Caco-2 (cell line): ENCODE data around the gene TCF3. TPM values are rescaled to one million over a fixed set of nuclear protein-coding genes. Genes with fewer than 3 reads are reported as not detected.

Experiments used
- BruUV-seq: library from RNA; stranded (reverse); fragments of 400-500 nt; replicated peaks from 2 replicates; lab custom pipeline; 2021; lab: Mats Ljungman, UMichigan
- CTCF ChIA-PET: fragments of 300-600 bp; sonication (Branson Sonifier 250); formaldehyde crosslinking; loops from one replicate; lab custom pipeline; 2022; ENCODE audit warnings: antibody characterized with exemption; lab: Charles Lee
- POLR2A ChIA-PET: fragments of 300-600 bp; sonication (Branson Sonifier 250); formaldehyde crosslinking; loops from one replicate; lab custom pipeline; 2022; ENCODE audit warnings: antibody characterized with exemption; lab: Charles Lee
- DNase-seq, 2 experiments: peaks; one replicate each; pipeline versions ENCODE4 v3.0.0 to v3.0.0-alpha.2; 2020 to 2022
- H3K27me3 ChIP-seq: replicated peaks from 2 replicates; pipeline ENCODE4 v1.6.0; 2011; ENCODE audit warnings: low read length; ENCODE audit not compliant: control insufficient read depth, insufficient read depth
- H3K36me3 ChIP-seq: 2 replicates; pipeline ENCODE4 v1.5.1; 2011; ENCODE audit warnings: low read length; ENCODE audit not compliant: control insufficient read depth, insufficient read depth
- H3K4me1 ChIP-seq: fragments of 250-450 bp; sonication (Bioruptor Pico); 2 replicates; pipeline ENCODE4 v1.5.1; 2020; ENCODE audit warnings: mild to moderate bottlenecking
- H3K4me3 ChIP-seq: 2 replicates; pipeline ENCODE4 v1.5.1; 2011; ENCODE audit warnings: low read depth, mild to moderate bottlenecking, control low read depth, low read length
- H3K9me3 ChIP-seq: fragments of 250-450 bp; sonication (Bioruptor Pico); 2 replicates; pipeline ENCODE4 v1.5.1; 2020; ENCODE audit warnings: mild to moderate bottlenecking, moderate library complexity
- H3K27ac Mint-ChIP-seq: one replicate; pipeline ENCODE4 v1.8.0; 2022; ENCODE audit warnings: mixed read lengths; ENCODE audit not compliant: unreplicated experiment
- H3K27me3 Mint-ChIP-seq: one replicate; pipeline ENCODE4 v1.8.0; 2022; ENCODE audit warnings: mixed read lengths; ENCODE audit not compliant: insufficient read depth, unreplicated experiment
- H3K36me3 Mint-ChIP-seq: one replicate; pipeline ENCODE4 v1.8.0; 2022; ENCODE audit warnings: mild to moderate bottlenecking, mixed read lengths; ENCODE audit not compliant: insufficient read depth, unreplicated experiment
- H3K4me1 Mint-ChIP-seq: one replicate; pipeline ENCODE4 v1.8.0; 2022; ENCODE audit warnings: low read depth, mixed read lengths; ENCODE audit not compliant: unreplicated experiment
- H3K4me3 Mint-ChIP-seq: one replicate; pipeline ENCODE4 v1.8.0; 2022; ENCODE audit warnings: mild to moderate bottlenecking, moderate library complexity, mixed read lengths; ENCODE audit not compliant: unreplicated experiment
- H3K9me3 Mint-ChIP-seq: one replicate; pipeline ENCODE4 v1.8.0; 2022; ENCODE audit warnings: mixed read lengths; ENCODE audit not compliant: unreplicated experiment
- CTCF ChIP-seq, 2 experiments: fragments of 200-600 bp in 1 of 2; IDR thresholded peaks; 1 replicate in 1 of 2; 2 replicates in 1 of 2; pipeline versions ENCODE4 v1.5.1 to v1.8.0; 2011 to 2022; ENCODE audit warnings: antibody characterized with exemption in 1 of 2, control low read depth in 1 of 2, inconsistent platforms in 1 of 2, low read depth in 1 of 2, low read length in 1 of 2, mild to moderate bottlenecking in 1 of 2, moderate library complexity in 1 of 2; ENCODE audit not compliant: insufficient read depth in 1 of 2, severe bottlenecking in 1 of 2, unreplicated experiment in 1 of 2
- intact Hi-C: fragments of 100-400 bp; cut with micrococcal nuclease; formaldehyde crosslinking; loops from one replicate; pipeline ENCODE4 v1.10.0; 2022; ENCODE audit not compliant: unreplicated experiment
- total RNA-seq: library from RNA; stranded (reverse); gene quantifications from 2 replicates; pipeline ENCODE4 v1.2.3, GENCODE V29; 2022

The TCF3 gene
- total RNA-seq, 1 experiment from 2014 or later: 147 TPM

- Histone ChIP-seq H3K4me3 (no peak overlapping the region), H3K9me3 (no peaks in the 10 kb centered on the region), H3K36me3 (no peaks in the 10 kb centered on the region), H3K4me1 (no peaks in the 10 kb centered on the region), H3K27me3 (no peaks in the 10 kb centered on the region)
- POLR2A ChIA-PET: no interaction called here
- CTCF ChIA-PET: no interaction called here
- H3K9me3 Mint-ChIP-seq: no peaks in the 10 kb centered on the region
- no peaks in the 10 kb centered on the region for H3K4me1 Mint-ChIP-seq
- no peak for DNase-seq
- H3K4me3 Mint-ChIP-seq: no peak overlapping the region
- H3K27me3 Mint-ChIP-seq: no peaks in the 10 kb centered on the region
- no peak for TF ChIP-seq CTCF (IDR thresholded peaks at IDR 0.05; ENCODE audit: insufficient read depth in 1 of 2, low read depth in 1 of 2, low read length in 1 of 2, severe bottlenecking in 1 of 2, unreplicated experiment in 1 of 2)
- peaks cover 60% of the 10 kb centered on the region for H3K36me3 Mint-ChIP-seq
- BruUV-seq: no TSS peak
- H3K27ac Mint-ChIP-seq: no peak overlapping the region
- intact Hi-C loops: no loop called here
These were observed 72.0 kb downstream of the TCF3 start for GRCh38 chr19:1580382-1580781.

GRCh38 chr19:1579222-1579621, 73.2 kb downstream of the TCF3 start:
- TF ChIP-seq CTCF (IDR thresholded peaks at IDR 0.05; ENCODE audit: insufficient read depth in 1 of 2, low read depth in 1 of 2, low read length in 1 of 2, severe bottlenecking in 1 of 2, unreplicated experiment in 1 of 2): no peak
- POLR2A ChIA-PET: interaction anchor here (0.6 kb wide), 1 partner anchor 235 kb away, joined by 4 read pairs; no protein-coding TSS in a partner anchor
- intact Hi-C loops: no loop called here
- no peak overlapping the region for H3K4me3 Mint-ChIP-seq
- peaks cover 56% of the 10 kb centered on the region for H3K36me3 Mint-ChIP-seq
- Histone ChIP-seq H3K36me3 (no peaks in the 10 kb centered on the region), H3K9me3 (no peaks in the 10 kb centered on the region), H3K4me3 (no peak overlapping the region), H3K27me3 (no peaks in the 10 kb centered on the region), H3K4me1 (no peaks in the 10 kb centered on the region)
- no peaks in the 10 kb centered on the region for H3K4me1 Mint-ChIP-seq
- no peak for DNase-seq
- CTCF ChIA-PET: no interaction called here
- H3K27me3 Mint-ChIP-seq: no peaks in the 10 kb centered on the region
- no peaks in the 10 kb centered on the region for H3K9me3 Mint-ChIP-seq
- BruUV-seq: no TSS peak
- no peak overlapping the region for H3K27ac Mint-ChIP-seq

- Mint-ChIP-seq H3K4me3 (no peak overlapping the region), H3K27me3 (no peaks in the 10 kb centered on the region), H3K4me1 (no peaks in the 10 kb centered on the region), H3K36me3 (peaks cover 47% of the 10 kb centered on the region), H3K27ac (no peak overlapping the region), H3K9me3 (no peaks in the 10 kb centered on the region)
- no TSS peak for BruUV-seq
- H3K4me3 ChIP-seq: no peak overlapping the region
- no peak for DNase-seq
- H3K36me3 ChIP-seq: no peaks in the 10 kb centered on the region
- no peaks in the 10 kb centered on the region for H3K27me3 ChIP-seq
- ChIA-PET CTCF (no interaction called here), POLR2A (no interaction called here)
- no peak for TF ChIP-seq CTCF (IDR thresholded peaks at IDR 0.05; ENCODE audit: insufficient read depth in 1 of 2, low read depth in 1 of 2, low read length in 1 of 2, severe bottlenecking in 1 of 2, unreplicated experiment in 1 of 2)
- H3K9me3 ChIP-seq: no peaks in the 10 kb centered on the region
- intact Hi-C loops: no loop called here
- no peaks in the 10 kb centered on the region for H3K4me1 ChIP-seq
These were observed 74.3 kb downstream of the TCF3 start for GRCh38 chr19:1577929-1578618.
